Smooth muscle cell of bladder (primary cell): ENCODE data around the gene CCL11. TPM values are rescaled to one million over a fixed set of nuclear protein-coding genes. Genes with fewer than 3 reads are reported as not detected.

Experiments used
- total RNA-seq: library from RNA; depleted of rRNA; stranded (reverse); fragments of >200 nt; gene quantifications from 2 replicates; pipeline ENCODE4 v1.2.3, GENCODE V29; 2014

The CCL11 gene
- total RNA-seq, result 1.5 and 21.0 TPM in 2 replicates

GRCh38 chr17:34285286-34285792, at the start of gene CCL11:
Gene CCL11, plus strand, starts transcription at chr17:34285742. Its CDS starts 67 bp downstream, at chr17:34285809.

DNA sequence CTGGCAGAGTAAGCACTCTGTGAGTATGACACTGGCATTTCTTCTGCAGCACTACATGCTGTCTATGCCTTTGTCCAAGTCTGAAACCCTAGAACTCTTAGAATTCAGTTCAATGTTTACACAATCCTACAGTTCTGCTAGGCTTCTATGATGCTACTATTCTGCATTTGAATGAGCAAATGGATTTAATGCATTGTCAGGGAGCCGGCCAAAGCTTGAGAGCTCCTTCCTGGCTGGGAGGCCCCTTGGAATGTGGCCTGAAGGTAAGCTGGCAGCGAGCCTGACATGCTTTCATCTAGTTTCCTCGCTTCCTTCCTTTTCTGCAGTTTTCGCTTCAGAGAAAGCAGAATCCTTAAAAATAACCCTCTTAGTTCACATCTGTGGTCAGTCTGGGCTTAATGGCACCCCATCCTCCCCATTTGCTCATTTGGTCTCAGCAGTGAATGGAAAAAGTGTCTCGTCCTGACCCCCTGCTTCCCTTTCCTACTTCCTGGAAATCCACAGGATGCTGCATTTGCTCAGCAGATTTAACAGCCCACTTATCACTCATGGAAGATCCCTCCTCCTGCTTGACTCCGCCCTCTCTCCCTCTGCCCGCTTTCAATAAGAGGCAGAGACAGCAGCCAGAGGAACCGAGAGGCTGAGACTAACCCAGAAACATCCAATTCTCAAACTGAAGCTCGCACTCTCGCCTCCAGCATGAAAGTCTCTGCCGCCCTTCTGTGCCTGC, 30.7 kb upstream of the CCL11 start, which contains the start of gene CCL2:
CCL2 (plus strand) TSS at position 635 of the 730 bp plus-strand sequence; CDS start at position 700, 65 bp downstream.

GRCh38 chr17:34269969-34270368, 15.6 kb upstream of the CCL11 start, which contains the start of gene CCL7:
Gene CCL7, plus strand, starts transcription at chr17:34270221. Its CDS starts 70 bp downstream, at chr17:34270291.

GRCh38 chr17:34319039-34319483, 33.5 kb downstream of the CCL11 start, which contains the start of gene CCL8:
Gene CCL8, plus strand, starts transcription at chr17:34319435. Its CDS starts 67 bp downstream, at chr17:34319502.

Other genes with a start within 250 kb of the CCL11 start
- 57.9 and 157 TPM in 2 replicates for gene CCL2, start 30.5 kb upstream of the CCL11 start, total RNA-seq
- gene CCL7, start 15.5 kb upstream of the CCL11 start, total RNA-seq, result 1.0 and 3.4 TPM in 2 replicates
- gene CCL8, start 33.7 kb downstream of the CCL11 start, total RNA-seq, result 0.46 and 8.8 TPM in 2 replicates
- gene CCL13, start 70.7 kb downstream of the CCL11 start, total RNA-seq, result 1.5 and 5.8 TPM in 2 replicates
- gene CCL1, start 77.5 kb downstream of the CCL11 start, total RNA-seq, result not detected in 2 replicates